Islet precursor cell (in vitro differentiated cells): ENCODE results near the gene TMEM187.

Source experiments
- DNase-seq: peaks from one replicate; pipeline ENCODE4 v3.0.0-alpha.2; 2018

The TMEM187 gene

GRCh38 chrX:154006947-154007346 lies 34.4 kb downstream of the TMEM187 start:
- no peak for DNase-seq

GRCh38 chrX:154008521-154008920 lies 36.0 kb downstream of the TMEM187 start:
- DNase-seq = no peak

GRCh38 chrX:154010330-154011087 lies 38.0 kb downstream of the TMEM187 start:
- no peak for DNase-seq

GRCh38 chrX:154011376-154012335 lies 39.1 kb downstream of the TMEM187 start:
- DNase-seq = no peak

GRCh38 chrX:154012336-154012991 lies 39.9 kb downstream of the TMEM187 start:
- peak; percentile 91 for DNase-seq

- DNase-seq = no peak
Observed at GRCh38 chrX:154013001-154013421, 40.5 kb downstream of the TMEM187 start.

GRCh38 chrX:154013614-154014360 lies 41.2 kb downstream of the TMEM187 start:
- DNase-seq = no peak

- no peak for DNase-seq
Observed at GRCh38 chrX:154014429-154015380, 42.2 kb downstream of the TMEM187 start.

- DNase-seq = peak; percentile 45
Observed at GRCh38 chrX:154015581-154016264, 43.2 kb downstream of the TMEM187 start.

GRCh38 chrX:154016366-154017076 lies 44.0 kb downstream of the TMEM187 start:
- DNase-seq = peak; percentile 28

GRCh38 chrX:154017766-154018517 lies 45.4 kb downstream of the TMEM187 start:
- DNase-seq = no peak

- no peak for DNase-seq
Observed at GRCh38 chrX:154018518-154019060, 46.0 kb downstream of the TMEM187 start.

- no peak for DNase-seq
Observed at GRCh38 chrX:154019061-154019621, 46.6 kb downstream of the TMEM187 start.

- no peak for DNase-seq
Observed at GRCh38 chrX:154019633-154020528, 47.3 kb downstream of the TMEM187 start, which contains the start of gene IRAK1. IRAK1 (minus strand) TSS chrX:154019902; CDS start chrX:154019812, 90 bp downstream.

- DNase-seq = no peak
Observed at GRCh38 chrX:154020536-154021115, 48.1 kb downstream of the TMEM187 start.

GRCh38 chrX:154021131-154021611 lies 48.6 kb downstream of the TMEM187 start:
- DNase-seq = peak; percentile 69

GRCh38 chrX:154022108-154022507 lies 49.6 kb downstream of the TMEM187 start:
- DNase-seq = no peak
